RWPE2 (cell line): Measurements from ENCODE around the gene PRKCE.

Experiments
- ATAC-seq: fragments of 200-7000 bp; cut with Tn5 transposase; 3 replicates; pipeline ENCODE4 v1.9.1; 2021; ENCODE audit warnings: low read depth
- DNase-seq: peaks from one replicate; pipeline ENCODE4 v3.0.0-alpha.2; 2020; ENCODE audit warnings: low spot score
- H3K27ac ChIP-seq: fragments of 450-650 bp; 2 replicates; pipeline ENCODE4 v1.5.1; 2017; ENCODE audit warnings: mild to moderate bottlenecking; ENCODE audit not compliant: poor library complexity, severe bottlenecking
- H3K27me3 ChIP-seq: fragments of 250-450 bp; sonication (Bioruptor Pico); 2 replicates; pipeline ENCODE4 v1.5.1; 2021; ENCODE audit warnings: mild to moderate bottlenecking, moderate library complexity; ENCODE audit not compliant: insufficient read depth, poor library complexity, severe bottlenecking
- H3K36me3 ChIP-seq: fragments of 250-450 bp; sonication (Bioruptor Pico); 2 replicates; pipeline ENCODE4 v1.5.1; 2020; ENCODE audit warnings: low read depth, mild to moderate bottlenecking, moderate library complexity
- H3K4me1 ChIP-seq: fragments of 250-450 bp; sonication (Bioruptor Pico); 2 replicates; pipeline ENCODE4 v1.5.1; 2021; ENCODE audit warnings: mild to moderate bottlenecking, moderate library complexity; ENCODE audit not compliant: insufficient read depth, poor library complexity, severe bottlenecking
- H3K4me3 ChIP-seq: fragments of 250-450 bp; sonication (Bioruptor Pico); 2 replicates; pipeline ENCODE4 v1.5.1; 2021; ENCODE audit warnings: mild to moderate bottlenecking, moderate library complexity; ENCODE audit not compliant: severe bottlenecking
- H3K9me3 ChIP-seq: fragments of 250-450 bp; sonication (Bioruptor Pico); 2 replicates; pipeline ENCODE4 v1.5.1; 2021; ENCODE audit warnings: mild to moderate bottlenecking, moderate library complexity; ENCODE audit not compliant: severe bottlenecking
- TF ChIP-seq, protein P1 (sequence below): fragments of 450-650 bp; IDR thresholded peaks from one replicate; pipeline ENCODE4 v1.5.1; 2017; ENCODE audit warnings: mild to moderate bottlenecking, moderate library complexity; ENCODE audit not compliant: poor library complexity, severe bottlenecking

Gene PRKCE

DNA sequence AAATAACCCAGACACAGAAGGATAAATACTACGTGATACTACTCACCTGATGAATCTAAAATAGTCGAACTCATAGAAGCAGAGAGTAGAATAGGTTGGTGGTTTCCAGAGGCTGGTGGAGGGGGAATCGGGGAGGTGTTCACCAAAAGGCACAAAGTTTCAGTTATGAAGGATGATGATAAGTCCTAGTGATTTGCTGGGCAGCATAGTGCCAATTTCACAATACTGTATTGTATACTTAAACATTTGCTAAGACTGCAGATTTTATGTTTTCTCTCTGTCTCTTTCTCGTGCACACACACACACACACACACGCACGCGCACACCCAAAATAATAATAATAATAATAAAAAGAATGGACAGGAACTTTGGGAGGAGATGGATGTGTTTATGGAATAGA is 425.4 kb downstream of the PRKCE start:
- Histone ChIP-seq H3K4me3 (no peak overlapping the region), H3K27ac (no peak overlapping the region), H3K4me1 (peaks cover 30% of the 10 kb centered on the region), H3K36me3 (no peaks in the 10 kb centered on the region), H3K27me3 (no peaks in the 10 kb centered on the region), H3K9me3 (no peaks in the 10 kb centered on the region)
- TF ChIP-seq, protein P1, sequence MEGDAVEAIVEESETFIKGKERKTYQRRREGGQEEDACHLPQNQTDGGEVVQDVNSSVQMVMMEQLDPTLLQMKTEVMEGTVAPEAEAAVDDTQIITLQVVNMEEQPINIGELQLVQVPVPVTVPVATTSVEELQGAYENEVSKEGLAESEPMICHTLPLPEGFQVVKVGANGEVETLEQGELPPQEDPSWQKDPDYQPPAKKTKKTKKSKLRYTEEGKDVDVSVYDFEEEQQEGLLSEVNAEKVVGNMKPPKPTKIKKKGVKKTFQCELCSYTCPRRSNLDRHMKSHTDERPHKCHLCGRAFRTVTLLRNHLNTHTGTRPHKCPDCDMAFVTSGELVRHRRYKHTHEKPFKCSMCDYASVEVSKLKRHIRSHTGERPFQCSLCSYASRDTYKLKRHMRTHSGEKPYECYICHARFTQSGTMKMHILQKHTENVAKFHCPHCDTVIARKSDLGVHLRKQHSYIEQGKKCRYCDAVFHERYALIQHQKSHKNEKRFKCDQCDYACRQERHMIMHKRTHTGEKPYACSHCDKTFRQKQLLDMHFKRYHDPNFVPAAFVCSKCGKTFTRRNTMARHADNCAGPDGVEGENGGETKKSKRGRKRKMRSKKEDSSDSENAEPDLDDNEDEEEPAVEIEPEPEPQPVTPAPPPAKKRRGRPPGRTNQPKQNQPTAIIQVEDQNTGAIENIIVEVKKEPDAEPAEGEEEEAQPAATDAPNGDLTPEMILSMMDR: no peak
- ATAC-seq: no peak
- DNase-seq: no peak

DNA sequence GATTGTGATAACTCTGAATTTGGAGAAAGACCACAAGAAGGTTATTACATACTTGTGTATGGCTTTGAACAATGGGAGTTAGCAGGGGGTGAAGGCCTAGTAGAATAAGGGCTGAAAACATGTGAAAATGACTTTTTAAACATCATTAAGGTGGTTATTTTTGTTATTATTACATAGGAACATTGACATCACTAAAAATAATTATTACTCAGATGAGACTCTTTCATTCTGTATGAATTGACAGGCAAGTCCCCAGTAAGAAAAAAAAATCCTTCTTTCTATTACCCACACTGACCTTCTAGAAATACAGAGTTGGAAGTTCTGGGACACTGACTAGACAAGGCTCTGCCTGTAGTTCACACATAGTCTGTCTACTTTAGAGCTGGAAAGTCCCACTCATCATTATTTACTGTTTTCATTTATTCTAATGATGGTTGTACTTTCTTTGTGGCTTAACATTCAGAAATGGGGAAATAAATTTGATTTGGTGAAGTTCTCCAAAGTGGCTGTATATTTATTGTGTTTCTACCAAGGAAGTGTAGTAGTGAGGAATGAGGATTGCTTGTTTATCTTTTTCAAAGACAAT is 426.1 kb downstream of the PRKCE start:
- Histone ChIP-seq H3K4me1 (peaks cover 29% of the 10 kb centered on the region), H3K36me3 (no peaks in the 10 kb centered on the region), H3K27ac (no peak overlapping the region), H3K4me3 (no peak overlapping the region), H3K9me3 (no peaks in the 10 kb centered on the region), H3K27me3 (no peaks in the 10 kb centered on the region)
- DNase-seq (no peak), ATAC-seq (no peak)
- TF ChIP-seq, protein P1: no peak

DNA sequence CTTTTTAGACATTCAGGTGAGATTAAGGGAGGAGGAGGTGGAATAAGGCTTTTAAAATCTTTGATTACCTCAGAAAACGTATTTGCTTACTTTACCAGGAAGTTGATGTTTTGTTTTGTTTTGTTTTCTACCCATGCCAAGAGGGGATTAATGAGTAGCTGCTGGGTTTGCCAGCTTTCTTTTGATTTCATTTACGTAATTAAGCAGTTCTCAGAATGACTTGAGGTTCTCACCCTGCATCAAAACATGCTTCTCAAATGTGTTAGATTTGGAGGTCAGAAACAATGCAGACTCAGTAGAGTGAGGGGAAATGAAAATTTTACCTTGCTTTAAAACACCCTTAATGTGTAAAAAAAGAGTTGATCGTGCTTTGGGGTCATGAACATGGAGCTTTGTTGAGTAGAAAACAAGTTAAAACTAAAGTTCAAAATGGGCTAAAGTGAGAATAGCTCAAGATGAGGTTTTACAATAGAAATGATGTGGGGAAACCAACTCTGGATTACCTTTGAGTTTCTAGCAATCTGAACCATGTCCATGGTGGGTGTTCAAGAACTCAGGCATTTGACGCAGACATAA is 428.6 kb downstream of the PRKCE start:
- TF ChIP-seq, protein P1: no peak
- DNase-seq (no peak), ATAC-seq (no peak)
- H3K27ac ChIP-seq: no peak overlapping the region
- no peaks in the 10 kb centered on the region for H3K27me3 ChIP-seq
- no peaks in the 10 kb centered on the region for H3K9me3 ChIP-seq
- no peak overlapping the region for H3K4me3 ChIP-seq
- H3K36me3 ChIP-seq: no peaks in the 10 kb centered on the region
- H3K4me1 ChIP-seq: peaks cover 10% of the 10 kb centered on the region

DNA sequence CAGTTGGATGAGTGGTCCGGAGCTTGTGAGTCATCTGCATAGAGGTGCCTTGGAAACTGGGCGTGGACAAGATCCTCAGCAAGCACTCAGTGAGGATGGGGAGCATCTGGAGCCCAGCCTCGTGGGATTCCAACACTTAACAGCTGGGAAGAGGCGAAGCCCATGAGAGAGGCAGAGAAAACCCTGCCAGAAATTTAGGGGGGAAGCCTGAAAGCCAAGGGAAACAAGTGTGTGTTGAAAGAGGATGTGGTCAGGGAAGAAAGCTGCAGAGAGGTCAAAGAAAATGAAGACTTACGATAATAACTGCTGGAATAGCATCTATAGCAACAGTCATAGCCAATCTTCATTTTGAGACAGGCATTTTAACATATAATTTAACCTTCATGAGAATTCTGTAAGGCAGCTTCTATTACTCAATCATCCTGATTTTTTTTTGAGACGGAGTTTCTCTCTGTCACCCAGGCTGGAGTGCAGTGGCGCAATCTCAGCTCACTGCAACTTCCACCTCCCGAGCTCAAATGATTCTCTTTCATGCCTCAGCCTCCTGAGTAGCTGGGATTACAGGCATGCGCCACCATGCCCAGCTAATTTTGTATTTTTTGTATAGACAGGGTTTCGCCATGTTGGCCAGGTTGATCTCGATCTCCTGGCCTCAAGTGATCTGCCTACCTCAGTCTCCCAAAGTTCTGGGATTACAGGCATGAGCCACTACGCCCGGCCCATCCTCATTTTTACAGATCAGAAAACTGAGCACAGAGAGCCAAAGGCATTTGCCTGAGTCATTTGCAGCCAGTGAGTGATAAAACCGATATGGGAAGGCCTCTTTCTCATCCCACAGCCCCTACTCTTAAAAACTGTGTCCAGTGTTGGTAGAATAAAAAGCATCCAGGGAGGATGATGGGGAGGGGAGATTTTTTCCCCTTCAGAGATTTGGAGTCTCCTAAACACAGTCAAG is 431.3 kb downstream of the PRKCE start:
- Histone ChIP-seq H3K27ac (no peak overlapping the region), H3K36me3 (no peaks in the 10 kb centered on the region), H3K27me3 (no peaks in the 10 kb centered on the region), H3K4me3 (no peak overlapping the region), H3K9me3 (no peaks in the 10 kb centered on the region), H3K4me1 (no peaks in the 10 kb centered on the region)
- TF ChIP-seq, protein P1: no peak
- no peak for ATAC-seq
- DNase-seq: no peak
